Measurements from ENCODE around the gene CORO1C. TPM values are rescaled to one million over a fixed set of nuclear protein-coding genes. Genes with fewer than 3 reads are reported as not detected.

The CORO1C gene
- total and polyA plus RNA-seq, 9 of the 15 experiments (the other 6 are each of a cell fraction or from before 2014, with no cell fraction given): 55.2 to 280 (median 150) TPM

DNA sequence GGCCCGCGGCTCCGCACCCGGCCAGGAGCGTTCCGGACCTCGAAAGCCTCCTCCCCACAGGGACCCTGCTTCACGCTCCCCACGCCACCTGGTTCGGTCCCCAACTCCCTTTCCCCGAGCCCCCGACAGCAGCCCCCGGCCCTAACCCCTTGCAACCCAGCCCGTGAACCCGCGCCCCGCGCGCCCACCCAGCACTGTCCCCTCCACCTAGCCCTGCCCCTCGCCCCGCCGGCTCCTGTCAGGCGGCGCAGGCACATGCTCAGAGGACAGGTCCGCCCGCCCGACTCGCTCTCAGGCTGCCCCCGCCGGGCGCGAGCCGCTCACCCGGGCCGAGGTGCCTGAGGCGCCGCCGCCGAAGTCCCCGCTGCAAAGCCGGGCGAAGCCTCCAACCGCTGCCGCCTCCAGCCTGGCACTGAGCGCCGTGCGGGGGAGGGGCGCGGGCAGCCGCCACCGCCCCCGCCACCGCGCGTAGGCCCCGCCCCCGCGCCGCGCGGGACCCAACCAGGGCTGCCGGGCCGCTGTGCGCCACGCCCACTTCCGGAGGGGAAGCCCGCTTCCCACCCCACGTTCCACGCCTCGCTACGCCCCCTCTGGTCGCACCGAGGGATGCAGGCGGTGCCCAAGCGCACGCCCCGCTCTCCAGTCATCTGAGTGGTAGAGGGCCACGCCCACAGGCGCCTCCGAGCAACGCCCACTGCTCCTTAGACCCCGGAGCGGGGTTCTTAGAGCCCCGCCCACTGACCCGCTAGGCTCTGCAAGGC is at the start of gene CORO1C (continued):
- TF ChIP-seq, protein P1, sequence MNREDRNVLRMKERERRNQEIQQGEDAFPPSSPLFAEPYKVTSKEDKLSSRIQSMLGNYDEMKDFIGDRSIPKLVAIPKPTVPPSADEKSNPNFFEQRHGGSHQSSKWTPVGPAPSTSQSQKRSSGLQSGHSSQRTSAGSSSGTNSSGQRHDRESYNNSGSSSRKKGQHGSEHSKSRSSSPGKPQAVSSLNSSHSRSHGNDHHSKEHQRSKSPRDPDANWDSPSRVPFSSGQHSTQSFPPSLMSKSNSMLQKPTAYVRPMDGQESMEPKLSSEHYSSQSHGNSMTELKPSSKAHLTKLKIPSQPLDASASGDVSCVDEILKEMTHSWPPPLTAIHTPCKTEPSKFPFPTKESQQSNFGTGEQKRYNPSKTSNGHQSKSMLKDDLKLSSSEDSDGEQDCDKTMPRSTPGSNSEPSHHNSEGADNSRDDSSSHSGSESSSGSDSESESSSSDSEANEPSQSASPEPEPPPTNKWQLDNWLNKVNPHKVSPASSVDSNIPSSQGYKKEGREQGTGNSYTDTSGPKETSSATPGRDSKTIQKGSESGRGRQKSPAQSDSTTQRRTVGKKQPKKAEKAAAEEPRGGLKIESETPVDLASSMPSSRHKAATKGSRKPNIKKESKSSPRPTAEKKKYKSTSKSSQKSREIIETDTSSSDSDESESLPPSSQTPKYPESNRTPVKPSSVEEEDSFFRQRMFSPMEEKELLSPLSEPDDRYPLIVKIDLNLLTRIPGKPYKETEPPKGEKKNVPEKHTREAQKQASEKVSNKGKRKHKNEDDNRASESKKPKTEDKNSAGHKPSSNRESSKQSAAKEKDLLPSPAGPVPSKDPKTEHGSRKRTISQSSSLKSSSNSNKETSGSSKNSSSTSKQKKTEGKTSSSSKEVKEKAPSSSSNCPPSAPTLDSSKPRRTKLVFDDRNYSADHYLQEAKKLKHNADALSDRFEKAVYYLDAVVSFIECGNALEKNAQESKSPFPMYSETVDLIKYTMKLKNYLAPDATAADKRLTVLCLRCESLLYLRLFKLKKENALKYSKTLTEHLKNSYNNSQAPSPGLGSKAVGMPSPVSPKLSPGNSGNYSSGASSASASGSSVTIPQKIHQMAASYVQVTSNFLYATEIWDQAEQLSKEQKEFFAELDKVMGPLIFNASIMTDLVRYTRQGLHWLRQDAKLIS (CRISPR knock-in tag; IDR thresholded peaks at IDR 0.05): peak; percentile 73; the same call in 1 of the 2 replicates
- TF ChIP-seq ZFP36 (IDR thresholded peaks at IDR 0.05; ENCODE audit: low read depth, low read length, partially characterized antibody) (no peak), CCAR2 (IDR thresholded peaks at IDR 0.05; ENCODE audit: low read depth, low read length) (no peak), CREB1 (IDR thresholded peaks at IDR 0.05) (no peak; the same call in 1 of the 2 replicates), CREB1 (CRISPR knock-in tag; IDR thresholded peaks at IDR 0.05) (no peak; the same call in 1 of the 2 replicates), PATZ1 (CRISPR knock-in tag; IDR thresholded peaks at IDR 0.05; ENCODE audit: borderline replicate concordance) (no peak), SRSF7 (optimal IDR thresholded peaks at IDR 0.05; ENCODE audit: low read depth, low read length) (no peak), NFRKB (IDR thresholded peaks at IDR 0.05; ENCODE audit: low read depth) (no peak), ZBTB1 (CRISPR knock-in tag; IDR thresholded peaks at IDR 0.05; ENCODE audit: borderline replicate concordance, low read depth) (no peak), FOSL1 (tag; conservative IDR thresholded peaks at IDR 0.05) (peak; percentile 65), ZNF143 (CRISPR knock-in tag; IDR thresholded peaks at IDR 0.05) (no peak), USF1 (CRISPR knock-in tag; IDR thresholded peaks at IDR 0.05) (peak; percentile 21; the same call in 1 of the 2 replicates)
- TF ChIP-seq, protein P2, sequence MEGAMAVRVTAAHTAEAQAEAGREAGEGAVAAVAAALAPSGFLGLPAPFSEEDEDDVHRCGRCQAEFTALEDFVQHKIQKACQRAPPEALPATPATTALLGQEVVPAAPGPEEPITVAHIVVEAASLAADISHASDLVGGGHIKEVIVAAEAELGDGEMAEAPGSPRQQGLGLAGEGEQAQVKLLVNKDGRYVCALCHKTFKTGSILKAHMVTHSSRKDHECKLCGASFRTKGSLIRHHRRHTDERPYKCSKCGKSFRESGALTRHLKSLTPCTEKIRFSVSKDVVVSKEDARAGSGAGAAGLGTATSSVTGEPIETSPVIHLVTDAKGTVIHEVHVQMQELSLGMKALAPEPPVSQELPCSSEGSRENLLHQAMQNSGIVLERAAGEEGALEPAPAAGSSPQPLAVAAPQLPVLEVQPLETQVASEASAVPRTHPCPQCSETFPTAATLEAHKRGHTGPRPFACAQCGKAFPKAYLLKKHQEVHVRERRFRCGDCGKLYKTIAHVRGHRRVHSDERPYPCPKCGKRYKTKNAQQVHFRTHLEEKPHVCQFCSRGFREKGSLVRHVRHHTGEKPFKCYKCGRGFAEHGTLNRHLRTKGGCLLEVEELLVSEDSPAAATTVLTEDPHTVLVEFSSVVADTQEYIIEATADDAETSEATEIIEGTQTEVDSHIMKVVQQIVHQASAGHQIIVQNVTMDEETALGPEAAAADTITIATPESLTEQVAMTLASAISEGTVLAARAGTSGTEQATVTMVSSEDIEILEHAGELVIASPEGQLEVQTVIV (CRISPR knock-in tag; IDR thresholded peaks at IDR 0.05; ENCODE audit: borderline replicate concordance): no peak
- TF ChIP-seq, protein P3, sequence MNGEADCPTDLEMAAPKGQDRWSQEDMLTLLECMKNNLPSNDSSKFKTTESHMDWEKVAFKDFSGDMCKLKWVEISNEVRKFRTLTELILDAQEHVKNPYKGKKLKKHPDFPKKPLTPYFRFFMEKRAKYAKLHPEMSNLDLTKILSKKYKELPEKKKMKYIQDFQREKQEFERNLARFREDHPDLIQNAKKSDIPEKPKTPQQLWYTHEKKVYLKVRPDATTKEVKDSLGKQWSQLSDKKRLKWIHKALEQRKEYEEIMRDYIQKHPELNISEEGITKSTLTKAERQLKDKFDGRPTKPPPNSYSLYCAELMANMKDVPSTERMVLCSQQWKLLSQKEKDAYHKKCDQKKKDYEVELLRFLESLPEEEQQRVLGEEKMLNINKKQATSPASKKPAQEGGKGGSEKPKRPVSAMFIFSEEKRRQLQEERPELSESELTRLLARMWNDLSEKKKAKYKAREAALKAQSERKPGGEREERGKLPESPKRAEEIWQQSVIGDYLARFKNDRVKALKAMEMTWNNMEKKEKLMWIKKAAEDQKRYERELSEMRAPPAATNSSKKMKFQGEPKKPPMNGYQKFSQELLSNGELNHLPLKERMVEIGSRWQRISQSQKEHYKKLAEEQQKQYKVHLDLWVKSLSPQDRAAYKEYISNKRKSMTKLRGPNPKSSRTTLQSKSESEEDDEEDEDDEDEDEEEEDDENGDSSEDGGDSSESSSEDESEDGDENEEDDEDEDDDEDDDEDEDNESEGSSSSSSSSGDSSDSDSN (IDR thresholded peaks at IDR 0.05; ENCODE audit: borderline replicate concordance in 1 of 2, low read depth in 2 of 2, low read length in 2 of 2): peak in 1 of 2 experiments; percentile 75; a peak in 1 of 4 replicates
